Panc1 (cell line): ENCODE data around the gene SLIT3.

Experiments
- POLR2AphosphoS5 ChIP-seq: IDR thresholded peaks from 2 replicates; pipeline ENCODE4 v1.6.1; 2012; ENCODE audit warnings: mild to moderate bottlenecking, low read depth, low read length, moderate library complexity
- REST ChIP-seq, 2 experiments: IDR thresholded peaks; 2 replicates each; pipeline ENCODE4 v1.6.1; 2011 to 2012; ENCODE audit warnings: low read depth in 2 of 2, control low read depth in 1 of 2, low read length in 1 of 2, mild to moderate bottlenecking in 1 of 2, moderate library complexity in 1 of 2; ENCODE audit not compliant: insufficient read depth in 1 of 2

GRCh38 chr5:169149317-169149716, 151.6 kb downstream of the SLIT3 start:
- no peak for TF ChIP-seq POLR2AphosphoS5
- TF ChIP-seq REST (IDR thresholded peaks at IDR 0.05; ENCODE audit: insufficient read depth in 1 of 2, low read depth in 2 of 2, low read length in 1 of 2): no peak
